Measurements from ENCODE around the gene NEURL4. TPM values are rescaled to one million over a fixed set of nuclear protein-coding genes. Genes with fewer than 3 reads are reported as not detected.

The NEURL4 gene
- polyA plus RNA-seq, 2 of the 4 experiments (the other 2 are of a cell fraction), result 12.2 to 50.4 TPM

GRCh38 chr17:7318121-7318860, 10.8 kb downstream of the NEURL4 start:
- Histone ChIP-seq H3K27ac (no peak overlapping the region), H3K4me3 (no peak overlapping the region), H3K9me3 (no peaks in the 10 kb centered on the region), H3K4me1 (peaks cover 16% of the 10 kb centered on the region; the same call in 2 of the 3 replicates), H3K4me2 (no peak overlapping the region)
- ATAC-seq, result no peak
- CTCF ChIA-PET, result interaction anchor here (0.6 to 6.1 kb wide), 11 partner anchors 8 to 273 kb away, joined by 3 to 58 read pairs (median 5); partner anchors contain the start of gene NEURL4
- TF ChIP-seq GATA3 (IDR thresholded peaks at IDR 0.05; ENCODE audit: borderline replicate concordance) (no peak), HMGXB4 (CRISPR knock-in tag; IDR thresholded peaks at IDR 0.05; ENCODE audit: borderline replicate concordance) (no peak), HOXB13 (CRISPR knock-in tag; IDR thresholded peaks at IDR 0.05; ENCODE audit: low read depth) (no peak), PBX3 (IDR thresholded peaks at IDR 0.05) (no peak), HDAC2 (IDR thresholded peaks at IDR 0.05) (no peak), KDM1A (IDR thresholded peaks at IDR 0.05; ENCODE audit: low read depth) (no peak), E2F6 (IDR thresholded peaks at IDR 0.05; ENCODE audit: borderline replicate concordance, low read depth) (no peak), HOXA7 (CRISPR knock-in tag; IDR thresholded peaks at IDR 0.05) (no peak), ZSCAN20 (CRISPR knock-in tag; IDR thresholded peaks at IDR 0.05) (no peak), FOSB (CRISPR knock-in tag; IDR thresholded peaks at IDR 0.05) (no peak), CBX8 (IDR thresholded peaks at IDR 0.05) (no peak), HEYL (CRISPR knock-in tag; IDR thresholded peaks at IDR 0.05) (no peak), NPAS2 (CRISPR knock-in tag; IDR thresholded peaks at IDR 0.05; ENCODE audit: borderline replicate concordance) (no peak)
- POLR2A ChIA-PET, result interaction anchor here (0.6 to 1.5 kb wide), 2 partner anchors 9 to 11 kb away, joined by 3 to 4 read pairs; partner anchors contain the start of gene NEURL4
- WGBS (ENCODE audit: missing lambda C conversion rate), result 93% methylated on average over 13 of the region's 13 CpGs
- FAIRE-seq, result no peak
- no peak for DNase-seq (ENCODE audit: low read depth in 1 of 2, low spot score in 1 of 2)

- DNase-seq (ENCODE audit: low read depth in 1 of 2, low spot score in 1 of 2), result no peak
- ATAC-seq, result no peak
- no peak overlapping the region for H3K4me3 ChIP-seq
- H3K4me1 ChIP-seq, result peaks cover 26% of the 10 kb centered on the region; the same call in 2 of the 3 replicates
- no peak for FAIRE-seq
- TF ChIP-seq HOXA7 (CRISPR knock-in tag; IDR thresholded peaks at IDR 0.05), result no peak
- no peak for TF ChIP-seq RFX5 (IDR thresholded peaks at IDR 0.05)
- TF ChIP-seq HMGXB4 (CRISPR knock-in tag; IDR thresholded peaks at IDR 0.05; ENCODE audit: borderline replicate concordance), result no peak
- no peak for TF ChIP-seq NR3C1 (IDR thresholded peaks at IDR 0.05)
- TF ChIP-seq HDAC2 (IDR thresholded peaks at IDR 0.05), result no peak
- TF ChIP-seq CHD2 (IDR thresholded peaks at IDR 0.05; ENCODE audit: low read length, partially characterized antibody), result no peak
- no peak for TF ChIP-seq BHLHE40 (IDR thresholded peaks at IDR 0.05; ENCODE audit: low read depth, low read length)
- no peak for TF ChIP-seq HEYL (CRISPR knock-in tag; IDR thresholded peaks at IDR 0.05)
- no peak for TF ChIP-seq RAD21 (conservative IDR thresholded peaks at IDR 0.05 in 1 of 2, IDR thresholded peaks at IDR 0.05 in 1 of 2)
- TF ChIP-seq FOSL2 (IDR thresholded peaks at IDR 0.05), result no peak
- no peak for TF ChIP-seq FOSL2 (CRISPR knock-in tag; IDR thresholded peaks at IDR 0.05)
- CTCF ChIA-PET, result interaction anchor here (0.5 to 6.1 kb wide), 13 partner anchors 8 to 199 kb away, joined by 3 to 58 read pairs (median 4); partner anchors contain the start of gene NEURL4
- WGBS (ENCODE audit: missing lambda C conversion rate), result 90% methylated on average over 16 of the region's 16 CpGs
- H3K4me2 ChIP-seq, result no peak overlapping the region
- no peak overlapping the region for H3K27ac ChIP-seq
- no peaks in the 10 kb centered on the region for H3K9me3 ChIP-seq
- POLR2A ChIA-PET, result interaction anchor here (1.5 kb wide), 1 partner anchor 12 kb away, joined by 4 read pairs; the partner anchor contains the start of gene NEURL4
Observed at GRCh38 chr17:7317161-7317803, 11.9 kb downstream of the NEURL4 start.
